GM18526 (cell line): ENCODE data around the gene MOCOS.

Experiments
- POLR2A ChIP-seq: IDR thresholded peaks from 3 replicates; pipeline ENCODE4 v1.6.1; 2011; ENCODE audit not compliant: insufficient read length; ENCODE audit errors: extremely low read depth

Gene MOCOS

DNA sequence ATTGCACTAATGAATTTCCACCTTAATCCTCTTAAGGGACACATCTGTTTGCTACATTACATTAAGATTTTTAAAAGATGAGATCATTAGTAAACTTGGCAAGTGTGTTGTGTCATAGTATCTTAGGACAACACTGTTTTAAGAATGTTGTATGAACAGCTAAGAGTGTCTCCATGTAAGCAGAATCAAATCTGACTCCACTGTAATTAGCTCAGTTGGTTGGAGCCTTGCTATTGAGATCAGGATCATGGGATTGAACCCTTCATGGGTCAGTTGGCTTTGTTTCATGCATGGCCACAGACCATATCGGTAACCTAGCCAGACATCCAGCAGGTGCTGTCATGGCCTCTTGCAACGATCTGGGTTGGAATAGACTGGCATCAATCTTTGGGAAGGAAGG, 115.4 kb downstream of the MOCOS start:
- TF ChIP-seq POLR2A, result no peak

- no peak for TF ChIP-seq POLR2A
These were observed 116.0 kb downstream of the MOCOS start for GRCh38 chr18:36303211-36303844.

GRCh38 chr18:36304723-36305122, 117.4 kb downstream of the MOCOS start:
- TF ChIP-seq POLR2A, result no peak

- no peak for TF ChIP-seq POLR2A
These were observed 118.1 kb downstream of the MOCOS start for GRCh38 chr18:36305375-36305774.

DNA sequence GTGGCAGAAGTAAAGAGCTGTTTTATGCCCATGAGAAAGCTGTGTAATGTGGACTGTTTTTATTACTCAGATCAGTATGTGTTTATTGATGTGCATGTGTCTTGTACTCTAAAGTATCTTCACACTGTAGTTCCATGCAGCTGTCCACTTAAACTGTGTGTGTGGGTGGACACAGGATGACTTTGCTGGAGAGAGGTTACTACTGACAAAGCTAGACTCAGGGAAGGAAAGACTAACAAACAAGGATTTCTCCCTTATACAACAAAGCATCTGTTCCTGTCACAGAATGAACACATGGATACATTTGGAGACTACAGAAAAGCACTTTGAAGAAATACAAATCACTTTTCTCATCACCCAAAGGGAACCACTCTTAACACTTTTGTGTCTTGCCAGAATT, 120.2 kb downstream of the MOCOS start:
- TF ChIP-seq POLR2A, result no peak

DNA sequence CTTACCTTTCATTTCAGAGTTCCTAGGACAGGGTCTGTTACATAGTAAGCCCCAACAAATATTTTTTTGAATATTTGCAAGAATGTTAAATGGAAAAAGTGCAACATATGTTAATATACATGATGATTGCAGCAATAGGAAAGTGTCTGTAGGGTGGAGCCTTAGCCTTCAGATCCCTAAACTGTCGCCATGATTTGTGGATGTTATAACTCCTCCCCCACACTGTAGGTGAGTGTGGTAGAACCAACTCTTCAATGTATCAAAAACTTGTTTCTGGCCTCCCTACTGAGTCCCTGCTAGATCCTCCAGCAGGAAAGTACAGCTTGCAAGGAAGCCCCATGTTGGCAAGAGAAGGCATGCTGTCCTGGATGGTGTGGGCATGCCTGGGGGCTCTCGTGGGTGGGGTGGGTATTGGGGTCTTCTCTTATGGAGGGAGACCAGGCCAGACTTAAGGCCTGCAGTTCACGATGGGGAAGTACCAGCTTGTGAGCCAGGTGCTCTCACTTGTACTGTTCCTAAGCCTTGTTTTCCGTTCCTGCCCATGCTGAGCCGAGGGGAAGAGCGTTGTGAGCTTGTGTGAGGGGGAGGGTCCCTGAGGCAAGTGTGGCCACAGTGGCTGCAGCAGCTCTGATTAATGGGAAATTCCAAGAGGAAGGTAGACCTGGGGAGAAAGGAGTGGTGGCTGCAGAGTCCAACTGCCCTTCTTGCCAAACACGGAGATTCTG, 121.6 kb downstream of the MOCOS start:
- no peak for TF ChIP-seq POLR2A

GRCh38 chr18:36309436-36310391, 122.4 kb downstream of the MOCOS start:
- no peak for TF ChIP-seq POLR2A

- no peak for TF ChIP-seq POLR2A
These were observed 123.8 kb downstream of the MOCOS start for GRCh38 chr18:36311026-36311570.

- no peak for TF ChIP-seq POLR2A
These were observed 125.6 kb downstream of the MOCOS start for GRCh38 chr18:36312806-36313395.

DNA sequence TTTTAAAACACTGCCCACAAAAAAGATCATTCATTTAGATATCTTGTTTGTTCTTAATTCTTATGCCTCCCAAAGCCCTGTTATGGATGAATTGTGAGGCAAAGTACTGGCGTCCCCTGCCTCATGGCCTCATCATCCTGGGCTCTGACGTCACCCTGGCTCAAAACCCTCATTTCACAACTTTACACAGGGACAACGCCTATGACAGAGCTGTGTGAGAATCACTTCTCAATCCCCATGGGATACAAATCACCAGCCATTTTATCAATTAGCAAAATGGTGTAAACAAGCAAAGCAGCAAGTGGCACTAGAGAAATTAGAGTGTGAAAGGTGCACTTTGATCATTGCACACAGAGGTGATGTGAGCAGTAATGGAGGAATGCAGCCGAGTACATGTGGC, 126.8 kb downstream of the MOCOS start:
- TF ChIP-seq POLR2A, result no peak

DNA sequence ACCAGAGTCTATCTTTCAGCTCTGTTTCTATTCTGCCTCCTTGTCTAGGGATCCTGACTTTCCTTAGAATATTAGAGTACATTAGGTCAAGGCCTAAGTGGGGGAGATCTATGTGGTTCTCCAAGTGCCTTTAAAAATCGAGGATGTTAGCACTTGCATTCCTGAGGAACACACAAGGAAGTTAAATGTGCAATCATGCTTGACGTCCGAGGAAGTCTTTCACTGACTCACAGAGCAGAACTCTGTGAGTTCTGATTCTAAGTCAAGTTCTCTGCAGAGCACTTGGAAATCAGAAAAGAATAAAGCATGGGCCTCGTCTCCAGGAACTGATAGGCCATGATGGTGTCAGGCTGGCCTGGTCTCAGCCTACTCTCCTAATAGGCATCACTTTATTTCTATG, 127.5 kb downstream of the MOCOS start:
- TF ChIP-seq POLR2A, result no peak

- TF ChIP-seq POLR2A, result no peak
These were observed 128.4 kb downstream of the MOCOS start for GRCh38 chr18:36315736-36316135.

DNA sequence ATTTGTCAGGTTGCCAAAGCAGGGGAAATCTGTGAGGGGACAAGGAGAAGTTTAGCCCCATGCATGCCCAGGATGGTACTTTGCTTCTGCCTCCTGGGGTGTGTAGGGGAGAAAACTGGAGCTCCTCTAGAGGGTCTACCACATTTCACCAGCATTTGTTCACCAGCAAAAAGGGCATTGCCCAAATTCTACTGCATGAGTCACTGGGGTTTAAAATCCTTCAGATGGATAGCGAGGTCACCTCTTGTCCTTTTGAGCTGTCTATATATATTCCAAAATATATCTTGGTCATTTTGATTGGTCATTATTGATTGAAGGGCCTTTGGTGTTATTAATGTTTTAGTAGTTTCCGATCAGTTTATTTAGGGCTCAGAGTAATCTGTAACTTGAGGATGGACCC, 128.9 kb downstream of the MOCOS start:
- TF ChIP-seq POLR2A, result no peak
